ENCODE measurements around the gene HNRNPDL.
"Not testable (repeated sequence)": the region's sequence is repeated elsewhere in the genome, so short reads cannot be mapped to it uniquely, and the experiment has no call there.

Gene HNRNPDL

GRCh38 chr4:82394896-82395295 is 35.4 kb downstream of the HNRNPDL start:
- no peak for DNase-seq (ENCODE audit: insufficient read length, low spot score)

DNA sequence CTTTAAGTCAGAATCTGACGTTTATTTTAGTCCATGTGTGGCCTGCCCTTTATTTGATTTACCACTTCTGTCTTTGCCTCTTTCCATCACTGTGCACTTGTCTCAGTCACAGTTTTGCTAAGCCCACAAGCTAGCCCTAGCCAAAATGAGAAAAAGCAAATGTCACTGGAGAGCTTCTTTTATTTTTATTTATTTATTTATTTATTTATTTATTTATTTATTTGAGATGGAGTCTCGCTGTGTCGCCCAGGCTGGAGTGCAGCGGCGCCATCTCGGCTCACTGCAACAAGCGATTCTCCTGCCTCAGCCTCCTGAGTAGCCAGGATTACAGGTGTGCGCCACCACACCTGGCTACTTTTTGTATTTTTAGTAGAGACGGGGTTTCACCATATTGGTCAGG is 40.2 kb downstream of the HNRNPDL start:
- not testable (repeated sequence) for DNase-seq (ENCODE audit: insufficient read length, low spot score); FAIRE-seq

More at GRCh38 chr4:82394896-82395295, 35.4 kb downstream of the HNRNPDL start:
- FAIRE-seq: no peak

DNA sequence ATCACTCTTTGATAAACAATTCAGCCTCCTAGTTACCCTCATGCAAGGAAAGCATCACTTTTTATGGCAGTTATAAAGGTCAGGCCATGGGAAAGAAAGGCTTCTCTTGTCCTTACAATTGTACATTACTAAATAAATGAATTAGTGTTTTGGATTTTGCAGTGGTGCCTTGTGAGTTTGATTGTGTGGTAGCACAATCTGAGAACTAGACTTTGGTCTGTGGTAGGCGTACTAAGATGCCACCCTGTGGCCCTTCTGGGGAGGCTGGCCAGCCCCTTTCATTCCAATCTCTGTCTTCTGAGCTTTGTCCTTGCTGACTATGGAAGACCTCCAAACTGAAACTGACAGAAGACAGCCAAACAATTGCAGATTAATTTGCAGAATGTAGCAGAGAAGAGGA is 41.9 kb downstream of the HNRNPDL start:
- DNase-seq (ENCODE audit: insufficient read length, low spot score) (no peak), FAIRE-seq (no peak)

DNA sequence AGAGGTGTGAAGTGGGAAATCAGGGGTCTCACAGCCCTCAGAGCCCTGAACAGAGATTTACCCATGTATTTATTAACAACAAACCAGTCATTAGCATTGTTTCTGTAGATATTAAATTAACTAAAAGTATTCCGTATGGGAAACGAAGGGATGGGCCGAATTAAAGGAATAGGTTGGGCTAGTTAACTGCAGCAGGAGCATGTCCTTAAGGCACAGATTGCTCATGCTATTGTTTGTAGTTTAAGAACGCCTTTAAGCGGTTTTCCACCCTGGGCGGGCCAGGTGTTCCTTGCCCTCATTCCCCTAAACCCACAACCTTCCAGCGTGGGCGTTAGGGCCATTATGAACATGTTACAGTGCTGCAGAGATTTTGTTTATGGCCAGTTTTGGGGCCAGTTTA is 44.0 kb downstream of the HNRNPDL start:
- FAIRE-seq; DNase-seq (ENCODE audit: insufficient read length, low spot score): not testable (repeated sequence)

GRCh38 chr4:82382751-82383150 is 47.5 kb downstream of the HNRNPDL start:
- FAIRE-seq (no peak), DNase-seq (ENCODE audit: insufficient read length, low spot score) (no peak)

- FAIRE-seq (no peak), DNase-seq (ENCODE audit: insufficient read length, low spot score) (no peak)
Measured at GRCh38 chr4:82381661-82382296, 48.5 kb downstream of the HNRNPDL start.

GRCh38 chr4:82381235-82381634 is 49.0 kb downstream of the HNRNPDL start:
- DNase-seq (ENCODE audit: insufficient read length, low spot score): no peak
- FAIRE-seq: no peak

- DNase-seq (ENCODE audit: insufficient read length, low spot score) (no peak), FAIRE-seq (no peak)
Measured at GRCh38 chr4:82380831-82381230, 49.4 kb downstream of the HNRNPDL start.

- DNase-seq (ENCODE audit: insufficient read length, low spot score): no peak
- FAIRE-seq: no peak
Measured at GRCh38 chr4:82380344-82380743, 49.9 kb downstream of the HNRNPDL start.

DNA sequence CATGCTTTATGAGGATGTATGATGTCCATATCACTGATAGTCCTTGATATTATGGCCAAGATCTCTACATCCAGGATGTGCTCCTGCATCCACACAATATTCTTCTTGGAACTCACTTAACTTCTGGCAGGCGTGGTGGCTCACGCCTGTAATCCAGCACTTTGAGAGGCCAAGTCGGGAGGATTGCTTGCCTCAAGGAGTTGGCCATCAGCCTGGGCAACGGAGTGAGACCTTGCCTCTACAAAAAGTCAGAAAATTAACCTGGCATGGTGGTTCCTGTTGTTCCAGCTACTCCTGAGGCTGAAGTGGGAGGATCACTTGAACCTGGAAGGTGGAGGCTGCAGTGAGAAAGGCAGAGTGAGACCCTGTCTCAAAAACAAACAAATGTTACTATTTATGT is 54.2 kb downstream of the HNRNPDL start:
- FAIRE-seq (no peak), DNase-seq (ENCODE audit: insufficient read length, low spot score) (no peak)

GRCh38 chr4:82373816-82374625 is 56.2 kb downstream of the HNRNPDL start, which contains the start of gene HNRNPD:
Gene HNRNPD (minus strand): TSS chr4:82373991. CDS start chr4:82373678, 313 bp downstream.
- FAIRE-seq: peak; percentile 98

GRCh38 chr4:82373486-82373815 is 56.8 kb downstream of the HNRNPDL start:
- no peak for FAIRE-seq
- DNase-seq (ENCODE audit: insufficient read length, low spot score): no peak

More at GRCh38 chr4:82373816-82374625, 56.2 kb downstream of the HNRNPDL start, which contains the start of gene HNRNPD:
- DNase-seq (ENCODE audit: insufficient read length, low spot score): peak; percentile 79
